HG03575 (cell line): ENCODE data around the gene ACOX3.

Experiments used
- ATAC-seq: cut with Tn5 transposase; IDR thresholded peaks from one replicate; pipeline ENCODE4 v1.9.1; 2021; ENCODE audit not compliant: unreplicated experiment, insufficient number of reproducible peaks, low FRiP score; ENCODE audit errors: extremely low read depth

ACOX3 gene

GRCh38 chr4:8333726-8334460 is 106.6 kb downstream of the ACOX3 start:
- no peak for ATAC-seq

- ATAC-seq = no peak
Observed at GRCh38 chr4:8332891-8333331, 107.6 kb downstream of the ACOX3 start.

GRCh38 chr4:8332038-8332857 is 108.3 kb downstream of the ACOX3 start:
- no peak for ATAC-seq

GRCh38 chr4:8331575-8331955 is 109.0 kb downstream of the ACOX3 start:
- ATAC-seq = no peak

GRCh38 chr4:8330821-8331574 is 109.5 kb downstream of the ACOX3 start:
- no peak for ATAC-seq

- no peak for ATAC-seq
Observed at GRCh38 chr4:8329859-8330761, 110.4 kb downstream of the ACOX3 start.

- ATAC-seq = no peak
Observed at GRCh38 chr4:8329560-8329858, 111.0 kb downstream of the ACOX3 start.

GRCh38 chr4:8328866-8329559 is 111.5 kb downstream of the ACOX3 start:
- ATAC-seq = no peak

- ATAC-seq = no peak
Observed at GRCh38 chr4:8328456-8328855, 112.1 kb downstream of the ACOX3 start.

GRCh38 chr4:8326206-8326605 is 114.3 kb downstream of the ACOX3 start:
- no peak for ATAC-seq

GRCh38 chr4:8325291-8325973 is 115.1 kb downstream of the ACOX3 start:
- no peak for ATAC-seq

- ATAC-seq = no peak
Observed at GRCh38 chr4:8324640-8325239, 115.8 kb downstream of the ACOX3 start.

- ATAC-seq = no peak
Observed at GRCh38 chr4:8323947-8324555, 116.5 kb downstream of the ACOX3 start.

- no peak for ATAC-seq
Observed at GRCh38 chr4:8322794-8323704, 117.5 kb downstream of the ACOX3 start.

GRCh38 chr4:8321771-8322170 is 118.8 kb downstream of the ACOX3 start:
- ATAC-seq = no peak

- no peak for ATAC-seq
Observed at GRCh38 chr4:8321220-8321619, 119.3 kb downstream of the ACOX3 start.
